Stimulated activated CD4-positive, alpha-beta T cell treated with anti-CD3 and anti-CD28 coated beads, Interleukin-2, amount 100 ng/mL, for 24 hours (primary cell): Measurements from ENCODE around the gene C16orf96.

Experiments
- DNase-seq, 2 donors: peaks; one replicate each; pipeline ENCODE4 v3.0.0-alpha.2; 2020

C16orf96 gene

GRCh38 chr16:4525634-4526277 is 30.4 kb upstream of the C16orf96 start:
- no peak for DNase-seq

- DNase-seq, result no peak
These were observed 26.8 kb upstream of the C16orf96 start for GRCh38 chr16:4529085-4530060.

GRCh38 chr16:4531811-4532210 is 24.3 kb upstream of the C16orf96 start:
- DNase-seq, result no peak

GRCh38 chr16:4532238-4532637 is 23.9 kb upstream of the C16orf96 start:
- DNase-seq, result no peak

GRCh38 chr16:4533490-4533889 is 22.6 kb upstream of the C16orf96 start:
- DNase-seq, result no peak

- no peak for DNase-seq
These were observed 21.9 kb upstream of the C16orf96 start for GRCh38 chr16:4534151-4534790.

GRCh38 chr16:4535627-4536108 is 20.5 kb upstream of the C16orf96 start:
- DNase-seq, result peak; percentile 41 to 50

GRCh38 chr16:4536391-4537106 is 19.6 kb upstream of the C16orf96 start:
- no peak for DNase-seq

- no peak for DNase-seq
These were observed 18.5 kb upstream of the C16orf96 start for GRCh38 chr16:4537376-4538343.

- DNase-seq, result peak; percentile 96 to 98
These were observed 17.5 kb upstream of the C16orf96 start, which contains the start of gene CDIP1 for GRCh38 chr16:4538350-4539235. Gene CDIP1 (minus strand): TSS chr16:4538773. CDS start chr16:4514130, 24,643 bp downstream.

GRCh38 chr16:4539716-4540284 is 16.3 kb upstream of the C16orf96 start:
- no peak for DNase-seq

GRCh38 chr16:4544473-4544872 is 11.7 kb upstream of the C16orf96 start:
- DNase-seq, result no peak

- DNase-seq, result no peak
These were observed 8.0 kb upstream of the C16orf96 start for GRCh38 chr16:4548124-4548523.

GRCh38 chr16:4550591-4550990 is 5.5 kb upstream of the C16orf96 start:
- no peak for DNase-seq

- no peak for DNase-seq
These were observed 3.6 kb upstream of the C16orf96 start for GRCh38 chr16:4552541-4552940.

GRCh38 chr16:4556580-4556979 is 440 bp downstream of the C16orf96 start:
- DNase-seq, result no peak

- DNase-seq, result no peak
These were observed 1.8 kb downstream of the C16orf96 start for GRCh38 chr16:4557973-4558372.

GRCh38 chr16:4561596-4561995 is 5.5 kb downstream of the C16orf96 start:
- DNase-seq, result no peak

GRCh38 chr16:4564661-4565267 is 8.6 kb downstream of the C16orf96 start:
- no peak for DNase-seq
